ENCODE data around the gene RSBN1. TPM values are rescaled to one million over a fixed set of nuclear protein-coding genes. Genes with fewer than 3 reads are reported as not detected.
"Not testable (repeated sequence)": the region's sequence is repeated elsewhere in the genome, so short reads cannot be mapped to it uniquely, and the experiment has no call there.

The RSBN1 gene
- total RNA-seq, 1 experiment from 2014 or later = 15.5 TPM

DNA sequence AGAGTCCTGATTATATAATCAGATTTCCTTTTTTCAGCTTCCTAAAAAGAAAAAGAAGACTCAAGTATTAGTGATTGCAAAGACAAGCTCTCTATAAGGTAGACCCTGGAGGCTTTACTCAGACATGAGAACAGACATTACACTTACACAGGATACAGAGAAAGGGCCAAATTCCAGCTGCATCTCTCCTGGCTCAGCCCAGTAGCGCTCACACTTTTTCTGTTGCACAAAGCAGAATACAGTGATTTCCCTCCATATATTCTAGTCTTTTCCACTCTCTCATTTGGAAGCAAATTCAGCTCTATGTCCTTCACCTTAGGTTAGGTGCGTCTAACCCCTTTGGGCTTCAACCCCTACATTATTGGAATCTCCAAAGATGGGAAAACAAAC lies 44.1 kb upstream of the RSBN1 start:
- Mint-ChIP-seq H3K27ac (no peak overlapping the region), H3K36me3 (no peaks in the 10 kb centered on the region), H3K4me1 (no peaks in the 10 kb centered on the region), H3K27me3 (ENCODE audit: low read depth) (no peaks in the 10 kb centered on the region; the same call in 1 of the 2 replicates), H3K4me3 (no peak overlapping the region), H3K9me3 (no peaks in the 10 kb centered on the region)
- no peak for ATAC-seq
- TF ChIP-seq, protein P1, sequence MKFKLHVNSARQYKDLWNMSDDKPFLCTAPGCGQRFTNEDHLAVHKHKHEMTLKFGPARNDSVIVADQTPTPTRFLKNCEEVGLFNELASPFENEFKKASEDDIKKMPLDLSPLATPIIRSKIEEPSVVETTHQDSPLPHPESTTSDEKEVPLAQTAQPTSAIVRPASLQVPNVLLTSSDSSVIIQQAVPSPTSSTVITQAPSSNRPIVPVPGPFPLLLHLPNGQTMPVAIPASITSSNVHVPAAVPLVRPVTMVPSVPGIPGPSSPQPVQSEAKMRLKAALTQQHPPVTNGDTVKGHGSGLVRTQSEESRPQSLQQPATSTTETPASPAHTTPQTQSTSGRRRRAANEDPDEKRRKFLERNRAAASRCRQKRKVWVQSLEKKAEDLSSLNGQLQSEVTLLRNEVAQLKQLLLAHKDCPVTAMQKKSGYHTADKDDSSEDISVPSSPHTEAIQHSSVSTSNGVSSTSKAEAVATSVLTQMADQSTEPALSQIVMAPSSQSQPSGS (CRISPR knock-in tag; IDR thresholded peaks at IDR 0.05; ENCODE audit: borderline replicate concordance, low read depth) = no peak
- ChIA-PET CTCF (interaction anchor here (1.2 kb wide), 1 partner anchor 120 kb away, joined by 4 read pairs; no protein-coding TSS in a partner anchor), POLR2A (no interaction called here)
- DNase-seq (ENCODE audit: low spot score) = no peak

DNA sequence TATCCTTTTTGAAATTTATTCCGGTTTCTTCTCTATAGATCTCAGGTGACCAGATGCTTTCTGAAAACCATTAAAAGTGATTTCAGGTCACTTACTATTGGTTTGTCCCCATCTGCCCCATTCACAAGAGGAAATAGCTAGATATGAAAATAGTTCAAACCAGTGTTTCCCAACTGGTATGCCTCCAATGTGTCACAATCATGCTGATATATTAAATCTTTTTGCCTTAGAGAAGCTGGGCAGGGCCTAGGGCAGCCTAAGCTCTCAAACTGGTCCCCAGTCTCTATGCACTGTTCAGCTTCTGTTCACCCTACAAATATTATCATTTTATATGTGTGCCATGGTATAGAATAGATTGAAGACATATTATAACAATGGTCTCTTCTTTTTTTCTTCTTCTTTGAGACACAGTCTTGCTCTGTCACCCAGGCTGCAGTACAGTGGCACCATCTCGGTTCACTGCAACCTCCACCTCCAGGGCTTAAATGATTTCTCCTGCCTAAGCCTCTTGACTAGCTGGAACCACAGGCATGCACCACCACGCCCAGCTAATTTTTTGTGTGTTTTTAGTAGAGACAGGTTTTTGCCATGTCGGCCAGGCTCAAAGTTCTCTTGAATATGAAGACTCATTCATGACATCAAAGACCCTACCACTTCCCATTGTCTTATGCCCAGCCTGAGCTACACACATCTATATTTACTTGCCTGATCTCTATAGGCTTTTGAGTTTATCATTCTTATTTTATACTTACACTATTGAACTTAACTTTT lies 43.5 kb upstream of the RSBN1 start:
- no peak for ATAC-seq
- Mint-ChIP-seq H3K27me3 (ENCODE audit: low read depth) (no peaks in the 10 kb centered on the region; the same call in 1 of the 2 replicates), H3K27ac (no peak overlapping the region), H3K4me1 (no peaks in the 10 kb centered on the region), H3K4me3 (no peak overlapping the region), H3K9me3 (no peaks in the 10 kb centered on the region), H3K36me3 (no peaks in the 10 kb centered on the region)
- ChIA-PET POLR2A (no interaction called here), CTCF (no interaction called here)
- TF ChIP-seq ETV6 (CRISPR knock-in tag; IDR thresholded peaks at IDR 0.05) (no peak), PRRX2 (CRISPR knock-in tag; IDR thresholded peaks at IDR 0.05) (no peak)
- DNase-seq (ENCODE audit: low spot score) = no peak

DNA sequence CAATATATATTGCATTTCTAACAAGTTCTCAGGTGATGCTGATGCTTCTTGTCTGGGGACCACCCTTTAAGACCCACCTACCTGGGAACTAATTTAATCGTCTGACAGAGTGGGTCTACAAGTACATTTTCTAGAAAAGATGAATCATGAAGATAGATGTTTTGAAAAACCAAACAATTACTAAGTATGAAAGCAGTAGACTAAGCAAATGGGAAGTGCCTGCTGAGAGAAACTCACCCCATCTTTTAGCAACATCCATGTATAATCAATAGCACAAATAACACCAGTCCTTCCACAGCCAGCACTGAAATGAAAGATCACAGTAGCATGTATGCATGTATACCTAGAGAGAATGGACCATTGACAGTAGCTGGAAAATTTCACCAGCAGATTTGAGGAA lies 42.0 kb upstream of the RSBN1 start:
- ChIA-PET CTCF (no interaction called here), POLR2A (no interaction called here)
- no peak for ATAC-seq
- H3K4me1 Mint-ChIP-seq = no peaks in the 10 kb centered on the region
- DNase-seq (ENCODE audit: low spot score) = no peak
- no peak overlapping the region for H3K27ac Mint-ChIP-seq
- H3K27me3 Mint-ChIP-seq (ENCODE audit: low read depth) = no peaks in the 10 kb centered on the region; the same call in 1 of the 2 replicates
- TF ChIP-seq, protein P2, sequence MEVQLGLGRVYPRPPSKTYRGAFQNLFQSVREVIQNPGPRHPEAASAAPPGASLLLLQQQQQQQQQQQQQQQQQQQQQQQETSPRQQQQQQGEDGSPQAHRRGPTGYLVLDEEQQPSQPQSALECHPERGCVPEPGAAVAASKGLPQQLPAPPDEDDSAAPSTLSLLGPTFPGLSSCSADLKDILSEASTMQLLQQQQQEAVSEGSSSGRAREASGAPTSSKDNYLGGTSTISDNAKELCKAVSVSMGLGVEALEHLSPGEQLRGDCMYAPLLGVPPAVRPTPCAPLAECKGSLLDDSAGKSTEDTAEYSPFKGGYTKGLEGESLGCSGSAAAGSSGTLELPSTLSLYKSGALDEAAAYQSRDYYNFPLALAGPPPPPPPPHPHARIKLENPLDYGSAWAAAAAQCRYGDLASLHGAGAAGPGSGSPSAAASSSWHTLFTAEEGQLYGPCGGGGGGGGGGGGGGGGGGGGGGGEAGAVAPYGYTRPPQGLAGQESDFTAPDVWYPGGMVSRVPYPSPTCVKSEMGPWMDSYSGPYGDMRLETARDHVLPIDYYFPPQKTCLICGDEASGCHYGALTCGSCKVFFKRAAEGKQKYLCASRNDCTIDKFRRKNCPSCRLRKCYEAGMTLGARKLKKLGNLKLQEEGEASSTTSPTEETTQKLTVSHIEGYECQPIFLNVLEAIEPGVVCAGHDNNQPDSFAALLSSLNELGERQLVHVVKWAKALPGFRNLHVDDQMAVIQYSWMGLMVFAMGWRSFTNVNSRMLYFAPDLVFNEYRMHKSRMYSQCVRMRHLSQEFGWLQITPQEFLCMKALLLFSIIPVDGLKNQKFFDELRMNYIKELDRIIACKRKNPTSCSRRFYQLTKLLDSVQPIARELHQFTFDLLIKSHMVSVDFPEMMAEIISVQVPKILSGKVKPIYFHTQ (CRISPR knock-in tag; IDR thresholded peaks at IDR 0.05) = no peak
- TF ChIP-seq OVOL2 (CRISPR knock-in tag; IDR thresholded peaks at IDR 0.05; ENCODE audit: borderline replicate concordance) (no peak), CREM (CRISPR knock-in tag; IDR thresholded peaks at IDR 0.05) (no peak), CBFB (CRISPR knock-in tag; IDR thresholded peaks at IDR 0.05; ENCODE audit: low read depth) (no peak), NFATC4 (CRISPR knock-in tag; IDR thresholded peaks at IDR 0.05) (no peak), ZNF317 (CRISPR knock-in tag; IDR thresholded peaks at IDR 0.05; ENCODE audit: borderline replicate concordance, low read depth) (no peak), ZNF121 (CRISPR knock-in tag; IDR thresholded peaks at IDR 0.05) (no peak), EMX1 (CRISPR knock-in tag; IDR thresholded peaks at IDR 0.05) (no peak), GTF2I (CRISPR knock-in tag; conservative IDR thresholded peaks at IDR 0.05) (no peak), JAZF1 (CRISPR knock-in tag; IDR thresholded peaks at IDR 0.05) (no peak), ESRRA (CRISPR knock-in tag; IDR thresholded peaks at IDR 0.05; ENCODE audit: borderline replicate concordance) (no peak), ZNF263 (CRISPR knock-in tag; IDR thresholded peaks at IDR 0.05; ENCODE audit: low read depth) (no peak)
- TF ChIP-seq, protein P1 (CRISPR knock-in tag; IDR thresholded peaks at IDR 0.05; ENCODE audit: borderline replicate concordance, low read depth) = no peak
- TF ChIP-seq, protein P3, sequence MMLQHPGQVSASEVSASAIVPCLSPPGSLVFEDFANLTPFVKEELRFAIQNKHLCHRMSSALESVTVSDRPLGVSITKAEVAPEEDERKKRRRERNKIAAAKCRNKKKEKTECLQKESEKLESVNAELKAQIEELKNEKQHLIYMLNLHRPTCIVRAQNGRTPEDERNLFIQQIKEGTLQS (CRISPR knock-in tag; conservative IDR thresholded peaks at IDR 0.05) = no peak
- TF ChIP-seq, protein P4, sequence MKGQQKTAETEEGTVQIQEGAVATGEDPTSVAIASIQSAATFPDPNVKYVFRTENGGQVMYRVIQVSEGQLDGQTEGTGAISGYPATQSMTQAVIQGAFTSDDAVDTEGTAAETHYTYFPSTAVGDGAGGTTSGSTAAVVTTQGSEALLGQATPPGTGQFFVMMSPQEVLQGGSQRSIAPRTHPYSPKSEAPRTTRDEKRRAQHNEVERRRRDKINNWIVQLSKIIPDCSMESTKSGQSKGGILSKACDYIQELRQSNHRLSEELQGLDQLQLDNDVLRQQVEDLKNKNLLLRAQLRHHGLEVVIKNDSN (CRISPR knock-in tag; IDR thresholded peaks at IDR 0.05) = no peak
- no peaks in the 10 kb centered on the region for H3K9me3 Mint-ChIP-seq
- no peak overlapping the region for H3K4me3 Mint-ChIP-seq
- no peaks in the 10 kb centered on the region for H3K36me3 Mint-ChIP-seq

DNA sequence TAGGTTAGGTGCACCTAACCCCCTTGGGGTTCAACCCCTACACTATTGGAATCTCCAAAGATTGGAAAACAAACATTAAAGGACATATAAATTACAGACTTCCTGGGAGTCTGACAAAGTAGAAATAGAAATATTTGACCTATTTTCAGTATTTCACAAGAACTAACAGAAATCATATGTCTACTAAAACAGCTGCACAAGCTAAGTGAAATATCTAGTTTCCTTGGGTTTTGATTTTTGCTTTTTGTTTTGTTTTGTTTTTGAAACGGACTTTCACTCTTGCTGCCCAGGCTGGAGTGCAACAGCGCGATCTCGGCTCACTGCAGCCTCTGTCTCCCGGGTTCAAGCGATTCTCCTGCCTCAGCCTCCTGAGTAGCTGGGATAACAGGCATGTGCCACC lies 40.4 kb upstream of the RSBN1 start:
- H3K4me1 Mint-ChIP-seq; H3K27ac Mint-ChIP-seq; DNase-seq (ENCODE audit: low spot score); H3K4me3 Mint-ChIP-seq; CTCF ChIA-PET; POLR2A ChIA-PET; H3K9me3 Mint-ChIP-seq; H3K36me3 Mint-ChIP-seq; ATAC-seq; H3K27me3 Mint-ChIP-seq (ENCODE audit: low read depth): not testable (repeated sequence)
